Psoas muscle (tissue), 8 donors: ENCODE data around the gene UGDH. TPM values are rescaled to one million over a fixed set of nuclear protein-coding genes. Genes with fewer than 3 reads are reported as not detected.
"Not testable (repeated sequence)": the region's sequence is repeated elsewhere in the genome, so short reads cannot be mapped to it uniquely, and the experiment has no call there.

Experiments
- ATAC-seq, 4 donors: fragments of 200-7000 bp; cut with Tn5 transposase; one replicate each; pipeline ENCODE4 v1.9.1; 2020; ENCODE audit warnings: moderate library complexity in 3 of 4, mild to moderate bottlenecking in 2 of 4
- DNase-seq, 2 donors: peaks; one replicate each; pipeline ENCODE4 v3.0.0-alpha.2; 2020
- H3K27ac ChIP-seq: fragments of 200-600 bp; one replicate; pipeline ENCODE4 v1.8.0; 2022
- H3K27me3 ChIP-seq, 3 donors: fragments of 200-600 bp in 1 of 3; one replicate each; pipeline versions ENCODE4 v1.6.1 to v1.8.0; 2013 to 2022; ENCODE audit warnings: low read length in 2 of 3, mild to moderate bottlenecking in 2 of 3, moderate library complexity in 1 of 3; ENCODE audit not compliant: insufficient read depth in 3 of 3
- H3K36me3 ChIP-seq, 2 donors: fragments of 200-600 bp in 1 of 2; one replicate each; pipeline versions ENCODE4 v1.6.1 to v1.8.0; 2013 to 2022; ENCODE audit warnings: low read depth in 1 of 2, mild to moderate bottlenecking in 1 of 2, moderate library complexity in 1 of 2; ENCODE audit not compliant: insufficient read depth in 1 of 2
- H3K4me1 ChIP-seq: fragments of 200-600 bp; one replicate; pipeline ENCODE4 v1.8.0; 2022
- H3K4me3 ChIP-seq: fragments of 200-600 bp; one replicate; pipeline ENCODE4 v1.8.0; 2022; ENCODE audit warnings: mild to moderate bottlenecking
- H3K9me3 ChIP-seq: fragments of 200-600 bp; one replicate; pipeline ENCODE4 v1.8.0; 2022
- WGBS, 3 donors: extraction: QIAGEN DNeasy Blood & Tissue Kit; methylation state at CpG; one replicate each; pipeline versions ENCODE4 v1.1.6 to v1.1.7; 2013; 5-methylcytosine and 5-hydroxymethylcytosine counted together
- intact Hi-C, 2 donors: fragments of 100-400 bp; cut with DNase I; formaldehyde crosslinking; loops; one replicate each; pipeline versions ENCODE4 v1.11.0 to v1.14.2; 2022
- polyA plus RNA-seq, 3 donors: library from polyadenylated mRNA; stranded (reverse); fragments of 200-250 nt; gene quantifications; one replicate each; pipeline ENCODE4 v1.2.3, GENCODE V29; 2013
- total RNA-seq, 4 donors: library from RNA; stranded (reverse); fragmentation: NEBNext Ultra II Directional in 2 of 4; extraction: Animal tissue kit (Norgen Biotek cat#: 25700) in 2 of 4; gene quantifications; one replicate each; pipeline versions ENCODE4 v1.2.1 to v1.2.4, GENCODE V29; 2021 to 2023
- TF ChIP-seq, protein P1 (sequence below): fragments of 200-600 bp; IDR thresholded peaks from one replicate; pipeline ENCODE4 v1.8.0; 2022; ENCODE audit warnings: antibody characterized with exemption
- donor health status: healthy with polysubstance abuse.
- donor health status: DM: no; HTN: no; CAD: no; lungs with moderate emphysema.
- donor health status: Bipolar disorder and iron deficiency.
- donor health status: healthy.
- donor health status: DM: yes; HTN: yes; CAD: no.
- donor health status: DM: no; HTN: no; CAD: no.
- donor health status: DM: no; HTN: no; CAD: no.
- donor health status: DM: yes; HTN: yes; CAD: no.

The UGDH gene
- total and polyA plus RNA-seq, 7 donors, result 2.5 to 9.8 (median 7.7) TPM

DNA sequence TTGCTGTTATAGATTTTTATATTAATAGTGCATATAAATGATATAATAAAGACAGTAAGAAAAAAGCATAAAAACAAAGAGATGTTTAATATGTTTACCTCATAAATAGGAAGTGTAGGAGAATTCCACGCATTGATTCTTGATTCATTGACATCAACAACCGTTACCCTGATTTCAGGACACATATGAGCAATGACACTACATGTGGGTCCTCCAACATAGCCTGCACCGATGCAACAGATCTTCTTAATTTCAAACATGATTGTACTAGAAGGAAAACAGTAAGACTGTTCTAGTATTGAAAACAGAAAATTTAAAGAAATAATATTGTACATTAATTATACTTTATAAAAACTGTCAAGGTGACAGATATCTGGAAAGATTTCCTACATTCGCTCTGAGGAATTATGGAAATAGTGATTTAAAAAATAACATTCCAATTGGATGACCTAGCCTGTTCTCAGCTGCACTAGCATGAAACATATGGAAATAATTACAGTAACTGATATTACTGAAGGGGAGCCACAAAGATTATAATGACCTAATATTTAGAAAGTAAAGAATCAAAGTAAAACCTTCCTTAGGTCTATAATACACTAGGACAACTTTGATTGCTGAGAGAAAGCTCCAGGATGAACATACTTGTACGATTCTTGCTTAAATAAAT lies 5.9 kb downstream of the UGDH start:
- Histone ChIP-seq H3K4me3 (no peak overlapping the region), H3K36me3 (peaks cover 3 to 24% of the 10 kb centered on the region in 2 donors), H3K4me1 (peaks cover 6% of the 10 kb centered on the region), H3K27me3 (no peaks in the 10 kb centered on the region), H3K9me3 (no peaks in the 10 kb centered on the region), H3K27ac (no peak overlapping the region)
- intact Hi-C loops, result no loop called here
- ATAC-seq (no peak), DNase-seq (no peak)
- WGBS, 3 donors, result 65 to 73% (median 71%) methylated on average over 5 of the region's 5 CpGs
- TF ChIP-seq, protein P1, sequence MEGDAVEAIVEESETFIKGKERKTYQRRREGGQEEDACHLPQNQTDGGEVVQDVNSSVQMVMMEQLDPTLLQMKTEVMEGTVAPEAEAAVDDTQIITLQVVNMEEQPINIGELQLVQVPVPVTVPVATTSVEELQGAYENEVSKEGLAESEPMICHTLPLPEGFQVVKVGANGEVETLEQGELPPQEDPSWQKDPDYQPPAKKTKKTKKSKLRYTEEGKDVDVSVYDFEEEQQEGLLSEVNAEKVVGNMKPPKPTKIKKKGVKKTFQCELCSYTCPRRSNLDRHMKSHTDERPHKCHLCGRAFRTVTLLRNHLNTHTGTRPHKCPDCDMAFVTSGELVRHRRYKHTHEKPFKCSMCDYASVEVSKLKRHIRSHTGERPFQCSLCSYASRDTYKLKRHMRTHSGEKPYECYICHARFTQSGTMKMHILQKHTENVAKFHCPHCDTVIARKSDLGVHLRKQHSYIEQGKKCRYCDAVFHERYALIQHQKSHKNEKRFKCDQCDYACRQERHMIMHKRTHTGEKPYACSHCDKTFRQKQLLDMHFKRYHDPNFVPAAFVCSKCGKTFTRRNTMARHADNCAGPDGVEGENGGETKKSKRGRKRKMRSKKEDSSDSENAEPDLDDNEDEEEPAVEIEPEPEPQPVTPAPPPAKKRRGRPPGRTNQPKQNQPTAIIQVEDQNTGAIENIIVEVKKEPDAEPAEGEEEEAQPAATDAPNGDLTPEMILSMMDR, result no peak

DNA sequence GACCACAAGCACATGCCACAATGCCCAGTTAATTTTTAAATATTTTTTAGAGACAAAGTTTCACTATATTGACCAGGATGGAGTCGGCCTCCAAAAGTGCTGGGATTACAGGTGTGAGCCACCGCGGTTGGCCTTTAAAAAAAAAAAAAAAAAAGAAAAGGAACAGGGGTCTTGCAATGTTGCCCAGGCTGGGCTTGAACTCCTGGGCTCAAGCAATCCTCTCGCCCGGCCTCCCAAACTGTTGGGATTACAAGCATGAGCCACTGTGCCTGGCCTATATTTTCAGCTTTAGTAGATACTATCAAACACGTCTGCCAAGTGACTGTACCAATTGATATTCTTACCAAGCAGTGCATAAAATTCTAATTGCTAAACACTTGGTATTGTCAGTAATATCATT lies 8.8 kb downstream of the UGDH start:
- DNase-seq, result no peak
- H3K27ac ChIP-seq, result no peak overlapping the region
- no peak for ATAC-seq
- WGBS, 3 donors, result 86 to 97% (median 91%) methylated on average over 6 of the region's 6 CpGs
- H3K4me3 ChIP-seq, result no peak overlapping the region
- H3K36me3 ChIP-seq, result peaks cover 3 to 35% of the 10 kb centered on the region in 2 donors
- intact Hi-C loops, result no loop called here
- TF ChIP-seq, protein P1, result no peak
- H3K4me1 ChIP-seq, result no peaks in the 10 kb centered on the region
- no peaks in the 10 kb centered on the region for H3K9me3 ChIP-seq
- H3K27me3 ChIP-seq, result no peaks in the 10 kb centered on the region

DNA sequence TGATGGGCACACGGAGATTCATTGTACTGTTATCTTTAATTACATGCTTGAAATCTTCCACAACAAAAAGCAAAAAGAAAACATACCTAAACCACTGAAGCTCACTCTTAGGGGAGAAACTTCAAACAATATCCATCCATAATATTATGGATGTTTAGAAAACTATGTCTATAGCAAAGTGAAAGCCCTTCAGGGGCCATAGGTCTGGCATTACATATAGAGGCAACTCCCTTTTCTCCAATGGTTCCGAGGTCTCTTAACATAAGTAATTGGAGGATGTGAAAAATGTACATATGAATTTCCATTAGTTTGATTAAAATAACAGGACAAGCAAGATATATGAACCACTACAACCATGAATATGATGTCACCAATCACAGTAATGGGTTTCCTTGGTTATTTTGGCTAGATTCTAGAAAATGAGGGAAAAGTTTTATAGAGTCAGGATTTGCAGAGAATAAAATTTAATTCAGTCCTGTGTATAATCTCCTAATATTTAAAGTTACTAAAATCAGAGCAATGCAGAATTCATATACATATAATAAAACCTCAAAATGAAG lies 10.8 kb downstream of the UGDH start:
- Histone ChIP-seq H3K4me1 (no peaks in the 10 kb centered on the region), H3K27me3 (no peaks in the 10 kb centered on the region), H3K4me3 (no peak overlapping the region), H3K36me3 (peaks cover 3 to 55% of the 10 kb centered on the region in 2 donors), H3K27ac (no peak overlapping the region), H3K9me3 (no peaks in the 10 kb centered on the region)
- 92 to 94% (median 93%) methylated on average over 2 of the region's 2 CpGs for WGBS, 3 donors
- TF ChIP-seq, protein P1, result no peak
- no peak for ATAC-seq
- intact Hi-C loops, result no loop called here
- no peak for DNase-seq

DNA sequence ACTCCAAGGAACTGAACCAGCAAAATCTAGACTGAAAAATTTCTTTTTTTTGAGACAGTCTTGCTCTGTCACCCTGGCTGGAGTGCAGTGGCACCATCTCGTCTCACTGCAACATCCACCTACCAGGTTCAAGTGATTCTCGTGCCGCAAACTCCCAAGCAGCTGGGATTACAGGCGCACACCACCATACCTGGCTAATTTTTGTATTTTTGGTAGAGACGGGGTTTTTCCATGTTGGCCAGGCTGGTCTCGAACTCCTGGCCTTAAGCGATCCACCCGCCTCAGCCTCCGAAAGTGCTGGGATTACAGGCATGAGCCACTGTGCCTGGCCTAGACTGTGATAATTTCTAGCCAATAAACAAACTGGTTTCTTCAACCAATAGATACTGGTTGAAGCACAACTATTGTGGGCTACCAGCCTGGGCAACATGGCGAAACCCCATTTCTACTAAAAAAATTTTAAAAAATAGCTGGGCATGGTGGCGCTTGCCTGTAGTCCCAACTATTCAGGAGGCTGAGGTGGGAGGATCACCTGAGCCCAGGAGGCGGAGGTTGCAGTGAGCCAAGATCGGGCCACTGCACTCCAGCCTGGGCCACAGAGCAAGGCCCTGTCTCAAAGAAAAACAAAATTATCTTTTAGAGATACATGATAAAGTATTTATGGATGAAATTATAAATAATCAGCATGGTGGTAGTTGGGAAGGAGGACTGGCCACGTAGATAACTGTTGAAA lies 11.4 kb downstream of the UGDH start:
- H3K4me1 ChIP-seq, H3K27ac ChIP-seq, H3K27me3 ChIP-seq, DNase-seq, H3K4me3 ChIP-seq, ATAC-seq, intact Hi-C loops, H3K9me3 ChIP-seq: not testable (repeated sequence)
- WGBS, 3 donors, result 97 to 98% (median 98%) methylated on average over 14 of the region's 14 CpGs
- H3K36me3 ChIP-seq, result peaks cover 3 to 62% of the 10 kb centered on the region in 2 donors

DNA sequence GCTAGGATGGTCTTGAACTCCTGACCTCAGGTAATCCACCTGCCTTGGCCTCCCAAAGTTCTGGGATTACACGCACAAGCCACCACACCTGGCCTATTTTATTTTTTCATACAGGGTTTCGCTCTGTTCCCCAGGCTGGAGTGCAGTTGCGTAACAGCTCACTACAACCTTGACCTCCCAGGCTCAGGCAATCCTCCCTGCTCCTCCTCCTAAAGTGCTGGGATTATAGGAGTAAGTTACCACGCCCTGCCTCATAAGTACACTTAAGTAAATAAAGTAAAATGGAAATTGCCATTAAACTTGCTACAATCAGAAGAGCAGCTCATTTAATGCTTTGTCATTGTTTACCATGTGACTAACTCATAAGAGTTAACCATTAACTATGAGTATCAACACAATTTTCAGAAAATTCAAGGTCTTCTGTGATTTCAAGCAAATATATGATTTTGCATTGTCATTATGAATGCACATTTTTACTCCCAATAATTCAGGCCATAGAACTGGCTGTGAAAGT lies 12.3 kb downstream of the UGDH start:
- TF ChIP-seq, protein P1, result no peak
- 82 to 99% (median 86%) methylated on average over 4 of the region's 4 CpGs for WGBS, 3 donors
- no peaks in the 10 kb centered on the region for H3K27me3 ChIP-seq
- H3K36me3 ChIP-seq, result peaks cover 3 to 68% of the 10 kb centered on the region in 2 donors
- intact Hi-C loops, result no loop called here
- no peak overlapping the region for H3K27ac ChIP-seq
- DNase-seq, result no peak
- no peak overlapping the region for H3K4me3 ChIP-seq
- H3K4me1 ChIP-seq, result no peaks in the 10 kb centered on the region
- H3K9me3 ChIP-seq, result no peaks in the 10 kb centered on the region
- no peak for ATAC-seq

DNA sequence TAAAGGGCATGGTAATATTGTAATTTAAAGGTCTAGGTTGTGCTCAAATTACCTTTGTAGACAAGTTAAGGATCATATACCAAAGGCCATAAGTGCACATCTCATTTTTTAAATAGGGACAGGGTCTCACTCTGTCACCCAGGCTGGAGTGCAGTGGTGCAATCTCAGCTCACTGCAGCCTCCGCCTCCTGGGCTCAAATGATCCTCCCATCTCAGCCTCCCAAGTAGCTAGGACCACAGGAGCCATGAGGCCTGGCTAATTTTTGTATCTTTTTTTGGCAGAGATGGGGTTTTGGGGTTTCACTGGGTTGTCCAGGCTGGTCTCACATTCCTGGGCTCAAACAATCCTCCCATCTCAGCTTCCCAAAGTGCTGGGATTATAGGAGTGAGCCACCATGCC lies 13.0 kb downstream of the UGDH start:
- H3K27me3 ChIP-seq, ATAC-seq, H3K27ac ChIP-seq, H3K4me1 ChIP-seq, intact Hi-C loops, H3K4me3 ChIP-seq, DNase-seq, H3K9me3 ChIP-seq: not testable (repeated sequence)
- 92 to 100% (median 100%) methylated on average over 1 of the region's 1 CpG for WGBS, 3 donors
- H3K36me3 ChIP-seq, result peaks cover 5 to 68% of the 10 kb centered on the region in 2 donors
